GM18907 (cell line): ENCODE results near the gene ZEB2.
"Not testable (repeated sequence)": the region's sequence is repeated elsewhere in the genome, so short reads cannot be mapped to it uniquely, and the experiment has no call there.

Experiments
- ATAC-seq: cut with Tn5 transposase; IDR thresholded peaks from one replicate; pipeline ENCODE4 v1.9.1; 2021; ENCODE audit warnings: mild to moderate bottlenecking, moderate library complexity; ENCODE audit not compliant: unreplicated experiment

Gene ZEB2

GRCh38 chr2:144390424-144391020, 129.4 kb downstream of the ZEB2 start:
- ATAC-seq = no peak

DNA sequence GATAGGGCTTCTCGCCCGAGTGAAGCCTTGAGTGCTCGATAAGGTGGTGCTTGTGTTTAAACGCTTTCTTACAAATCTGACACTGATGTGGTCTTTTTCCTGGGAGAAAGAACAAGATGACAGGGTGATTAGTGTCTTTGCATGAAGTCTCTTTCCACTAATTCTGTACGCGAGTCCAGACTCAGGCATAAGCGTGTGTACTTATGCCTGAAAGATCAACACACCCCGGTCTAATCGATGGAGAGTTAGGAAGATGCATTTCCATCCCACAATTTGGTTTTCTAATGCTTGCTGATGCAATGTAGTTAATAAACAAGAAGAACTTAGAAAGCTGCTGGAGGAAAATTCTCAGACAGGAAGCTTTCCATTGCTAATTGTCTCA, 130.0 kb downstream of the ZEB2 start:
- no peak for ATAC-seq

DNA sequence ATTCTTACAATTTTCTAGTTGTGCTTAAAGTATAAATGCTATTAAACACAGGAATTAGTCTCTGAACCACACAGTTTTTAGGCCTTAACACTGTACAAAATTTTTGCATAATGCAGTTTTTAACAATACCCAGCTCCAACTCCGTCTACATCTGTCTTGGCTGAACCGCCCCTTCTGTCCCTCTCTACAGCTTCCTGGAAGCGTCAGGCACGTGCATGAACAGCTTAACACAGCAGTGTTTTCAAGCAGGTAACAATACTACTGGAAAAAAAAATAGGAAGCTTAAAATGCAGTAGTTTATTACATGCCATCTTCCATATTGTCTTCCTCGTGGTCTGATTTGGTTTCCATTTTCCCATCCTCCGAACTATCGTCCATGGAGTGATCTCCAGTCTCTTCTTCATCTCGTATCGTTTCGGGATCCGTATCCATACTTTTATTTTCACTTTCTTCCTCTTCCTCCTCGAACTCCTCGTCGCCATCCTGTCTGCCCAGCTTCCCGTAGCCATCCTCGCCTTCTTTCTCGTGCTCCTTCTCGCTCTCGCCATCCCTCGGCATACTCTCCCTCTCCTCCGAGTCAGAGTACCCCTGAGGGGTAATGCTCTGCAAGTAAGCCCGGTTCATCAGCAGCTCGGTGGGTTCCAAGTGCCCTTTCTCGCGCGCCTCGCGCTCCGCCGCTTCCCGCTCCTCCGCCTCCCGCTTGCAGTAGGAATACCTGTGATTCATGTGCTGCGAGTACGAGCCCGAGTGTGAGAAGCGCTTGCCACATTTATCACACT, 130.6 kb downstream of the ZEB2 start:
- no peak for ATAC-seq

DNA sequence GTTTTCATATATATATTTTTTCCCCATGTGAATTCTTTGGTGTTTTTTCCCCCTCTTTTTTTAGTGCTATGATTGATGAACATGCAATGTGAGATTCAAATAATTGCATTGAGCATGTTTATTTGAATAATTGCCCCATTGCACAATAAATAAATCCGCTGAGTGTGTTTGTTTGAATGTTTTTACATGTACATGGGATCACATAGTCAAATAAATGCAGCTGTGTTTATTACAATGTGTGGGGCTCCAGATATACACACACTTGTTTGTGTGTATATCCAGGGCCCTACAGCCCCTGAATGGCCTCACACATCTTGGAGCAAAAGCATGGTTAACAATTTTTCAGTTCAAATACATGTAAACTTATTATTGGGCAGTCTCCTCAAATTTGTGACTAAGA, 134.5 kb downstream of the ZEB2 start:
- ATAC-seq = no peak

- no peak for ATAC-seq
Observed at GRCh38 chr2:144383571-144384100, 136.3 kb downstream of the ZEB2 start.

DNA sequence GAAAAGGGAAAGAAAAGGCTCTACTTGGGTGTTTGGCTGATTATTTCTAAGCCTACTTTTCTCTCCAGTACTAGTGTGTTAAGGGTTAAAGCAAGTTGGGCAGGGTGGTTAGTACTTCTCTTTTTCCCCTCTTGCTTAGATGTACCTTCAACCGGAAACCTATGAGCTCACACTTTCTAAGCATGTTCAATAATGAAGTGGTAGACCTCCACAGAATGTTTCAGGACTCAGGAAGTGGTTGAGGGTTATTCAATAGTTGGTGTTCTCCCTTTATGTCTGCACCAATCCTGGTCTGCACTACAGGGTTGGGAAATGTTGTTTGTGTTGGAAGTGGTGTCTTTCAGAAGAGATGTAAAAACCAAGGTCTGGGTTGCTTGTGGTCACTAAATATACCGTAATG, 137.1 kb downstream of the ZEB2 start:
- peak; percentile 99 for ATAC-seq

GRCh38 chr2:144381716-144382115, 138.2 kb downstream of the ZEB2 start:
- no peak for ATAC-seq

GRCh38 chr2:144379851-144380311, 140.0 kb downstream of the ZEB2 start:
- ATAC-seq = no peak

DNA sequence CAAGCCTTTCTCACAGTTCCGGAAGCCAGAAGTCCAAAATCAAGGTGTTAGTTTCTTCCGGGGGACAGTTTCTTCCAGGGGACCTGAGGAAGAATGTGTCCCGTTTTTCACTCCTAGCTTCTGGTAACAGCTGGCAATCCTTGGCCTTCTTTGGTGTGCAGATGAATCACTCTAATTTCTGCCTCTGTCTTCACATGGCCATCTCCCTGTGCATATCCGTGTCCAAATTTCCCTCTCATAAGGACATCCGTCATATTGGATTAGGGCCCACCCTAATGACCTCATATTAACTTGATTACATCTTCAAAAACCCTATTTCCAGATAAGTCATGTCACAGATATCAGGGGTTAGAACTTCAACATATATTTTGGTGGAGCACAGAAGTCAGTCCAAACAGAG, 141.4 kb downstream of the ZEB2 start:
- no peak for ATAC-seq

- no peak for ATAC-seq
Observed at GRCh38 chr2:144377914-144378313, 142.0 kb downstream of the ZEB2 start.

DNA sequence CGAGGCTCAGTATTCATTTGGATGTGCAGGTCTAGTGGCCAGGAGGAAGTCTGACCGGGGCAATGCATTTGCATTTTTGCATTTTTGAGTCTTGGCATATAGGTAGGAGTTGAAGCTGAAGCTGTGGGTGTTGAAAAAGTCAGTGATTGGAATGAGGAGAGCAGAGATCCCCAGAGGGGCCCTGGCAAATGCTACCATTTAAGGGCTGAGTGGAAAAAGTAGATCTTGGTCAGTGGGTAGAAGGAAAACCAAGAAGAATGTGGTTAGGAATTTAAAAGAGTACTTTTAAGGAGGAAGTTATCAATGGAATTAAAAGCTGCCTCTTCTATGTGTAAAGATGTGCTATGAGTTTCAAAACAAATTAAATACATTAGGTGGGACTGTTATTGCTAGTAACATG, 143.0 kb downstream of the ZEB2 start:
- no peak for ATAC-seq

DNA sequence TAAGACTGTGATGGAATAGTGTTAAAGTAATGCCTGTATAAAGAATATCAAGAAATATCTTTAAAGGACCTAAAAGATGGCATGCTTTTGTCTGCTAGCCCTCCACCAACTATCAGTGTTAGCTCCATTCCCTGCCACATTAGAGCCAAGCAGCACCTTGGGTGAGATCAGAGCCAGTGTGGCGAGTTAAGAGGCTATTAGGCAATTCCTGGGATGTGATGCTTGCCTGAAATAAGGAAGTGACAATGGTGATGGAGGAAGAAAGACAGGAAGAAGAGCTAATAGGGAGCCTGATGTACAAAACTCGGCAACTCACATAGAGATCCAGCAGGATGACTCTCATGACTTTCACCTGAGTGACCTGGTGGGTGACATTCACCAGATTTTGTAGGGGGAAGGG, 143.5 kb downstream of the ZEB2 start:
- no peak for ATAC-seq

DNA sequence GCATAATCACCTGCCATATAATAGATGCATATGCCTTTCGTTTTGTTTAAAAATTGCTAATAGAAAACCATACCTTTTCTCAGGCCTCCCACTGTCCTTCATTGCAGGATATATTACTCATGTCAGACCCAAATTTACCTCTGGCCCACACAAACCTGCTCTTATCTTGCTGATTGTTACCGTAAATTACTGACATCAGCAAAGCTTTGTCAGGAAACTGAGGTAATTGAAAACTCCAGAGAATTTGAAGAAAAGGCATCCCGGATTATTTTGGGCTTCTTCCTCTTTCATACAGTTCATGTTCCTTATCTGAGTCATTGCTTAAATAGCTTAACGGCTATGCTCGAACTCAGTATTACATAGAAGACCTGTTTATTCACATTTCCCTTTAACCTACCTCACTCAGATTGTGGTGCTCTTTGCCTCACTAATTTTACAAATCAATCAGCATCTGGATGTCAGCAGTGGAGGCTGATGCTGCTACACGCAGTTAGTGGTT, 145.7 kb downstream of the ZEB2 start:
- peak; percentile 70 for ATAC-seq

DNA sequence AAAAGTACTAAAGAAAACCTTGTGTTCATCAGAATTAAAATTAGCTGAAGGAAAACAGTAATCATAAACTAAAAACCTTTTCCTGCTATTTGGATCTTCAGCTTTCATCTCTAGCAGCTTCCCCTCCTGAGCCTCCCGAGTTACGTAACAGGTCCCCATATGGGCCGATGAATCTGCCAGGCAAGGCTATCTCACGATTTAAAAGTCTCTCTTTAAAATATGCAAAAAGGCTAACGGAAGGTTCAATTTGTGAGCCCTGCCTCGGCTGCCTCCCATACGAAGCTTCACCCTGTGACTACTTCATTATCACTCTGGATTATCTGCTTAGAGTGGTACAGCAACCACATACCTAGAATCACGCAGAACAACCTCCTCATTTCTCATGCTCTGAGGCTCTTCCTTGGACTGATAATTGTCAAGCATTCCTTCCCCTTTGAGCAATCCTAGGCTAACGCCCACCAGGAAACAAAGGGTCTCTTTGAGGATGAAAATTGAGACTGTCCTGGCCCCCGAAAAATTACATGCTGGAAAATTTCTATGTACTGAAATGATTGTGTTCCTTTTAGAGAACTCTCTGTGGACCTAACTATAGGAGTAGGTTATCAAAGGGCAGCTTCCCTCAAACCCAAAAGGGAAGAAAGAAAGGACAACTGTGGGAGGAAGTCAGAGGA, 147.4 kb downstream of the ZEB2 start:
- ATAC-seq = no peak

- no peak for ATAC-seq
Observed at GRCh38 chr2:144370937-144371584, 148.9 kb downstream of the ZEB2 start.

- no peak for ATAC-seq
Observed at GRCh38 chr2:144369416-144369815, 150.5 kb downstream of the ZEB2 start.

DNA sequence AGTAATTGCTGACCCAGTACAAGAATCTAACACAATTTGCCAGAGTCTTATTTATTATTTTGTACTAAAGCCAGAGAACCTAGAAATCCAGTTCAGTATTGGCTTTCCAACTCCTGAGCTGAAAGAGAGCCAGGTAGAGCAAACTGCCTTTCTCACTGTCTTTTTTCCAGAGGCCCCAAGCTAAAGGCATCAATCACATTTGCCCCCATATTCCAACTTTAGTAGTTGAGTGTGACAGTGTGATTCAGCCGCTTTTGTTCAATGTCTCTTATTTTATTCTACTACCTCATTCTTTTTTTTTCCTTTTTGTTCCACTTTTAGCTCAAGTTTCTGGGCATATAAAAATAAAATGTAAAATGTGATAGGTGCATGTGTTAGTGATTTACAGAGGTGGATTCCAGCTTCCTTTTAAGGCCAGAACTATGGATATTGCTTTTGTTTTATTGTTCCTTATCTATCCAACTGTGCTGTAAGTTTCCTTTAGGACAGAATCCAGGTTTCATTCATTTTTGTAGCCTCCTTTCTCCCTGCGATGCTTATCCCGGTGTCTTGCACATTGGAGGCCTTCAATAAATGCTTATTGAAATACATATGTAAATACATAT, 153.0 kb downstream of the ZEB2 start:
- ATAC-seq = no peak

GRCh38 chr2:144364944-144365738, 154.8 kb downstream of the ZEB2 start:
- ATAC-seq = peak; percentile 92

- not testable (repeated sequence) for ATAC-seq
Observed at GRCh38 chr2:144364247-144364646, 155.7 kb downstream of the ZEB2 start.

- ATAC-seq = no peak
Observed at GRCh38 chr2:144362401-144362800, 157.5 kb downstream of the ZEB2 start.
